Breast epithelium (tissue), 4 donors: ENCODE measurements around the gene CIROP. TPM values are rescaled to one million over a fixed set of nuclear protein-coding genes. Genes with fewer than 3 reads are reported as not detected.
A peak's percentile ranks its signal among the peaks of the same experiment; 100 is the strongest.

Experiments used
- DNase-seq, 2 donors: peaks; one replicate each; pipeline ENCODE4 v3.0.0-alpha.2; 2019; ENCODE audit warnings: low spot score in 2 of 2
- H3K27ac ChIP-seq, 2 donors: fragments of 200-600 bp; sonication (generic) in 1 of 2; one replicate each; pipeline ENCODE4 v1.5.1; 2016 to 2019; ENCODE audit warnings: mild to moderate bottlenecking in 1 of 2
- H3K27me3 ChIP-seq, 2 donors: fragments of 200-600 bp; sonication (generic) in 1 of 2; one replicate each; pipeline versions ENCODE4 v1.5.1 to v1.6.0; 2017 to 2019; ENCODE audit warnings: control low read depth in 1 of 2, mild to moderate bottlenecking in 1 of 2
- H3K36me3 ChIP-seq: fragments of 200-600 bp; one replicate; pipeline ENCODE4 v1.5.1; 2019
- H3K4me1 ChIP-seq, 2 donors: fragments of 200-600 bp; sonication (generic); one replicate each; pipeline ENCODE4 v1.5.1; 2016 to 2019; ENCODE audit warnings: control low read depth in 1 of 2
- H3K4me3 ChIP-seq, 3 donors: fragments of 200-600 bp; sonication (generic); 1 replicate in 2 of 3; 2 replicates in 1 of 3; pipeline ENCODE4 v1.5.1; 2016 to 2019; ENCODE audit warnings: mild to moderate bottlenecking in 3 of 3, moderate library complexity in 2 of 3
- H3K9me3 ChIP-seq, 2 donors: fragments of 200-600 bp; sonication (generic) in 1 of 2; one replicate each; pipeline ENCODE4 v1.5.1; 2016 to 2019; ENCODE audit warnings: control low read depth in 1 of 2
- CTCF ChIP-seq, 3 donors: fragments of 450-650 bp; IDR thresholded peaks; one replicate each; pipeline ENCODE4 v1.5.1; 2016 to 2017; ENCODE audit warnings: antibody characterized with exemption in 3 of 3, mild to moderate bottlenecking in 3 of 3, moderate library complexity in 3 of 3
- POLR2A ChIP-seq: fragments of 450-650 bp; IDR thresholded peaks from one replicate; pipeline ENCODE4 v1.6.1; 2016; ENCODE audit warnings: antibody characterized with exemption, mild to moderate bottlenecking, moderate library complexity
- POLR2AphosphoS5 ChIP-seq, 3 donors: sonication (generic); formaldehyde crosslinking; IDR thresholded peaks; one replicate each; pipeline ENCODE4 v1.6.1; 2017; ENCODE audit warnings: antibody characterized with exemption in 3 of 3
- intact Hi-C: fragments of 100-400 bp; cut with DNase I; formaldehyde crosslinking; loops from one replicate; pipeline ENCODE4 v1.15.1; 2023; ENCODE audit warnings: low total_unique reads
- total RNA-seq, 3 donors: library from RNA; depleted of rRNA; stranded (reverse); fragments of >200 nt; gene quantifications; one replicate each; pipeline ENCODE4 v1.1.0, GENCODE V29; 2016

CIROP gene
- total RNA-seq, 3 donors from 2014 or later: not detected

GRCh38 chr14:23062002-23062401 lies 42.8 kb downstream of the CIROP start:
- Histone ChIP-seq H3K4me1 (no peaks in the 10 kb centered on the region), H3K27me3 (no peaks in the 10 kb centered on the region), H3K9me3 (no peaks in the 10 kb centered on the region), H3K36me3 (peaks cover 9% of the 10 kb centered on the region), H3K4me3 (no peak overlapping the region), H3K27ac (peak overlapping the region; percentile 62 to 63)
- no peak for TF ChIP-seq CTCF (IDR thresholded peaks at IDR 0.05)
- peak; percentile 40 to 69 (median 66) for TF ChIP-seq POLR2AphosphoS5 (IDR thresholded peaks at IDR 0.05)
- no peak for TF ChIP-seq POLR2A
- DNase-seq: peak in 1 of 2 donors; percentile 78
- intact Hi-C loops: no loop called here

GRCh38 chr14:23060536-23061260 lies 44.1 kb downstream of the CIROP start:
- TF ChIP-seq POLR2A (no peak), POLR2AphosphoS5 (IDR thresholded peaks at IDR 0.05) (no peak)
- intact Hi-C loops: no loop called here
- Histone ChIP-seq H3K4me3 (no peak overlapping the region), H3K36me3 (peaks cover 9% of the 10 kb centered on the region), H3K27me3 (no peaks in the 10 kb centered on the region), H3K4me1 (peaks cover 0 to 9% of the 10 kb centered on the region in 2 donors), H3K27ac (peak overlapping the region in 1 of 2 donors; percentile 63), H3K9me3 (no peaks in the 10 kb centered on the region)
- no peak for DNase-seq

GRCh38 chr14:23058654-23059504 lies 45.9 kb downstream of the CIROP start:
- Histone ChIP-seq H3K4me3 (no peak overlapping the region), H3K27ac (no peak overlapping the region), H3K27me3 (no peaks in the 10 kb centered on the region), H3K4me1 (peaks cover 0 to 9% of the 10 kb centered on the region in 2 donors), H3K9me3 (no peaks in the 10 kb centered on the region), H3K36me3 (peaks cover 9% of the 10 kb centered on the region)
- no peak for TF ChIP-seq POLR2AphosphoS5 (IDR thresholded peaks at IDR 0.05)
- TF ChIP-seq POLR2A: no peak
- no peak for TF ChIP-seq CTCF (IDR thresholded peaks at IDR 0.05)
- DNase-seq: no peak
- intact Hi-C loops: no loop called here

- H3K36me3 ChIP-seq: peaks cover 9% of the 10 kb centered on the region
- intact Hi-C loops: no loop called here
- DNase-seq: peak; percentile 80 to 90
- peak overlapping the region; percentile 63 to 78 (median 74) for H3K4me3 ChIP-seq
- H3K9me3 ChIP-seq: no peaks in the 10 kb centered on the region
- peak overlapping the region; percentile 56 to 57 for H3K27ac ChIP-seq
- H3K4me1 ChIP-seq: peaks cover 0 to 9% of the 10 kb centered on the region in 2 donors
- no peaks in the 10 kb centered on the region for H3K27me3 ChIP-seq
- TF ChIP-seq POLR2AphosphoS5 (IDR thresholded peaks at IDR 0.05): peak in 2 of 3 donors; percentile 36 to 46
- no peak for TF ChIP-seq POLR2A
- peak; percentile 94 to 95 (median 94) for TF ChIP-seq CTCF (IDR thresholded peaks at IDR 0.05)
Observed at GRCh38 chr14:23057757-23058653, 46.8 kb downstream of the CIROP start.
